LNCAP (cell line): ENCODE results near the gene CEP295NL.

Source experiments
- TF ChIP-seq, protein P1 (sequence below): fragments of 450-650 bp; IDR thresholded peaks from 2 replicates; pipeline ENCODE4 v1.5.1; 2017; ENCODE audit warnings: mild to moderate bottlenecking

Gene CEP295NL

DNA sequence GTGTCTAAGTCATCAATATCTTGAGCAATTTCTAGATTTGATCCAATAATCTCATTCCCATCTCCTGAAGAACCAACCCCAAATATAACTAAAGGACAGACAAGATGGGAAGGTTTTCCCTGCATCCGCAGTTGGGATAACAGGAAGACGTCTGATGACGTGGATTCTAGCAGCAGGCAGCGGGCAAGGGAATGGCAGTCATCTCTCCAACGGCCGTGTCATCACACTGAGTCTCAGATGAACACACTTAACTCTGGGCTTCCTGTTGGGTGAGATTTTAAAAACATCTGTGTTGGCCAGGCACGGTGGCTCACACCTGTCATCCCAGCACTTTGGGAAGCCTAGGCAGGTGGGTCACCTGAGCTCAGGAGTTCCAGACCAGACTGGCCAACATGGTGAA, 43.1 kb upstream of the CEP295NL start:
- TF ChIP-seq, protein P1, sequence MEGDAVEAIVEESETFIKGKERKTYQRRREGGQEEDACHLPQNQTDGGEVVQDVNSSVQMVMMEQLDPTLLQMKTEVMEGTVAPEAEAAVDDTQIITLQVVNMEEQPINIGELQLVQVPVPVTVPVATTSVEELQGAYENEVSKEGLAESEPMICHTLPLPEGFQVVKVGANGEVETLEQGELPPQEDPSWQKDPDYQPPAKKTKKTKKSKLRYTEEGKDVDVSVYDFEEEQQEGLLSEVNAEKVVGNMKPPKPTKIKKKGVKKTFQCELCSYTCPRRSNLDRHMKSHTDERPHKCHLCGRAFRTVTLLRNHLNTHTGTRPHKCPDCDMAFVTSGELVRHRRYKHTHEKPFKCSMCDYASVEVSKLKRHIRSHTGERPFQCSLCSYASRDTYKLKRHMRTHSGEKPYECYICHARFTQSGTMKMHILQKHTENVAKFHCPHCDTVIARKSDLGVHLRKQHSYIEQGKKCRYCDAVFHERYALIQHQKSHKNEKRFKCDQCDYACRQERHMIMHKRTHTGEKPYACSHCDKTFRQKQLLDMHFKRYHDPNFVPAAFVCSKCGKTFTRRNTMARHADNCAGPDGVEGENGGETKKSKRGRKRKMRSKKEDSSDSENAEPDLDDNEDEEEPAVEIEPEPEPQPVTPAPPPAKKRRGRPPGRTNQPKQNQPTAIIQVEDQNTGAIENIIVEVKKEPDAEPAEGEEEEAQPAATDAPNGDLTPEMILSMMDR, result no peak

DNA sequence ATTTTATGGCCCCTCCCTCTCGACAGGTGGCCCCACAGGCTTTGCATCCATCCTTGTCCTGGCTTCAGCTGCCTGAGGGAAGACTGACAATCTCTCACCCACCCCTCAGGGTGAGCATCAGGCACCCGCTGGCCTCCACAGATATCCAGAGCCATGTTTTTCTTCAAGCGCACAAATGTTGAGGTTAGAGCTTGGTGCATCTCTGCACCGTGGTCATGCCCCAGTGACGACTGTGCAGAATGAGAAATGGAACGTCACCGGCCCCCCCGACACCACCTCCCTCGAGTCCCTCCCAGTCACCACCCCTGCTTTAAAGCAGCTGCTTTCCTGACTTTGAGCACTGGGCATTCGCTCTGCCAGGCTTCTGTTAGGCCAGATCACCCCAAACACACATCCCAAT, 42.0 kb upstream of the CEP295NL start:
- TF ChIP-seq, protein P1, result no peak

DNA sequence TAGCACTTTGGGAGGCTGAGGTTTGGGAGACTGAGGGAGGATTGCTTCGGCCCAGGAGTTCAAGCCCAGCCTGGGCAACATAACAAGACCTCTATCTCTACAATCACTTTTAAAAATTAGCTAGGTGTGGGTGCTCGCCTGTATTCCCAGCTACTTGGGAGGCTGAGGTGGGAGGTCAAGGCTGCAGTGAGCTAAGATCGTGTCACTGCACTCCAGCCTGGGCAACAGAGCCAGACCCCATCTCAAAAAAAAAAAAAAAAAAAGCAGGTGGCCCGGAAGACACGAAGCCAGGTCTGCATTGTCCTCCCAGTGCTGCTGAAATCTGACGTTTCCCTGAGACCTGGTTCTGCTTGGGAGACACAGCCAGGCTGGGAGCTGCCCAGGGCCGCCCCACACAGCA, 41.0 kb upstream of the CEP295NL start:
- TF ChIP-seq, protein P1, result no peak

DNA sequence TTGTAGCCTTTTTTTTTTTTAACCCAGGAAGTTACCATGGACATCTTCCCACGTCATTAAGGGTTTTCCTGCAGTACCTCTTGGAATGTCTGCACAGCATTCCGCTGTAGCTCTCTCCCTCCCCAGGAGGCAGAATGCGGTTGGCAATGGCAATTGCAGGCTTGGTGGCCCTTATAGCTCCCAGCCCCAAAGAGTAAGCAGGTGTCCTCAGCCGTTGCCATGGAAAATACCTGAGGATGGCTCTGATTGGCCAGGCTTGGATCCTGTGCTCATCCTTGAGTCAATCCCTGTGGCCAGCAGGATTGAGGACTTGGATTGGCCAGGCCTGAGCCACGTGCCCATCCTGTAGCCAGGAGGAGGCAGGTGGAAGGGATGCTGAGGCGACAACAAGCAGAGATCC, 37.7 kb upstream of the CEP295NL start:
- TF ChIP-seq, protein P1, result no peak

DNA sequence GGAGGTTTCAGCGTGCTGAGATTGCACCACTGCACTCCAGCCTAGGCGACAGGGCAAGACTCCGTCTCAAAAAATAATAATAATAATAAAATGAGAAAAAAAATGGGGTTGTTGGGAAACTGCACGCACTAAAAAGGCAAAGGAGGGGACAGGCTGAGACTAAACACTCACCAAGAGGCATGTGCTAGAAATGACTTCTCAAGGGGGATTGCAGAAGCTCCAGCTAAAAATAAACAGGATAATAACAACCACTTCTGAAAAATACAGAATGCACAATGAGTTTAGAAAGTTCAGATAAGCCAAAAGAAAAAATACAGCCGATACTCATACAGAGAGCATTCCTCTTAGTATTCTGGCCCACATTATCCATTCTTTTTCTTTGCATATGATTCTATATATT, 37.3 kb upstream of the CEP295NL start:
- TF ChIP-seq, protein P1, result no peak

DNA sequence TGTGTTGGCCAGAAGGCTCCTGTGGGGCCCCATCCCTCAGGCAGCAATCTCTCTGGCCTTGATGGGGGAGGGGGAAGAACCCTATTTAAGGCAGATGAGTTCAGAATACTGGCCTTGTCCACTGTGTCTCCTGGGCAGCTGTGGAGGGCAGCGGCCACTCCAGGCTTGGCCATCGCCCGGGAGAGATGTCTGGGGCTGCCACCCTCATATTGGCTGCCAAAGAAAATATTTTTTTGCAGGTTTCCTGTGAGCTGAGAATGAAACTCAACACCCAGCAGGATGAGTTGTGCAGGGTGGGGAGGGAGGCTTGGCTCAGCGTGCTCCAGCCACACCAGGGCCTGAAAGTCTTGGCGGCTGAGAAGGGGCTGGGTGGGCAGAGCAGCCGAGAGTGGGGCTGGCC, 36.6 kb upstream of the CEP295NL start:
- TF ChIP-seq, protein P1, result no peak

DNA sequence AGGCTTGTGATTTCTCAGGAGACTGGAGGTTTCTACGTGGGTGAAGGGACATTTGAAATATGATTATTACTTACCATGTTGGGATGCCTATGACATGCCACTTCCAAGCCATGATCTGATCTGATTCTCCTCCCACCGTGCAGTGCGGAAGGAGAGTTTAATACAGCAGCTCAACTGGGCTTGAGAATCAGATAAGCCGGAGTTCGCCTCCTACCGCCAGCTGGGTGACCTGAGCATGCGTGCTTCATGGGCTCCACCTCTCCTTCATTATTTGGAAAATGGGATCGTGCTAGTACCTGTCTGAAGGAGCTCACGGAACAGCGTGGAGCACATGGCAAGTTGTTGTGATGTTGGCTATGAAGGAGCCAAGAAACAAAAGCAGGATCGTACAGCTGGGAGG, 34.6 kb upstream of the CEP295NL start:
- TF ChIP-seq, protein P1, result no peak
